MCF 10A (cell line): ENCODE data around the gene NUP210L. TPM values are rescaled to one million over a fixed set of nuclear protein-coding genes. Genes with fewer than 3 reads are reported as not detected.
A peak's percentile ranks its signal among the peaks of the same experiment; 100 is the strongest.
"Not testable (repeated sequence)": the region's sequence is repeated elsewhere in the genome, so short reads cannot be mapped to it uniquely, and the experiment has no call there.

Source experiments
- BruUV-seq: library from RNA; stranded (reverse); fragments of 400-500 nt; replicated peaks from 2 replicates; lab custom pipeline; 2021; lab: Mats Ljungman, UMichigan
- CTCF ChIA-PET: fragments of 300-600 bp; sonication (Branson Sonifier 250); formaldehyde crosslinking; extraction: SDS; loops from one replicate; lab custom pipeline; 2021; ENCODE audit warnings: antibody characterized with exemption, inconsistent platforms; lab: Yijun Ruan, JAX
- POLR2A ChIA-PET: fragments of 300-600, 350-650 bp; sonication (Branson Sonifier 250); formaldehyde crosslinking; extraction: SDS; loops from one replicate; lab custom pipeline; 2020; ENCODE audit warnings: antibody characterized with exemption, inconsistent platforms; lab: Yijun Ruan, JAX
- DNase-seq: peaks from one replicate; pipeline ENCODE4 v3.0.0-alpha.2; 2018; ENCODE audit not compliant: unreplicated experiment
- H3K27ac Mint-ChIP-seq: one replicate; pipeline ENCODE4 v1.8.0; 2022; ENCODE audit warnings: mild to moderate bottlenecking, low read depth, mixed read lengths; ENCODE audit not compliant: unreplicated experiment
- H3K27me3 Mint-ChIP-seq: one replicate; pipeline ENCODE4 v1.8.0; 2022; ENCODE audit warnings: mixed read lengths; ENCODE audit not compliant: insufficient read depth, unreplicated experiment
- H3K36me3 Mint-ChIP-seq: one replicate; pipeline ENCODE4 v1.8.0; 2022; ENCODE audit warnings: mild to moderate bottlenecking, moderate library complexity, mixed read lengths; ENCODE audit not compliant: insufficient read depth, unreplicated experiment
- H3K4me1 Mint-ChIP-seq: one replicate; pipeline ENCODE4 v1.8.0; 2022; ENCODE audit warnings: mixed read lengths; ENCODE audit not compliant: insufficient read depth, unreplicated experiment
- H3K4me3 Mint-ChIP-seq: one replicate; pipeline ENCODE4 v1.8.0; 2022; ENCODE audit warnings: mild to moderate bottlenecking, moderate library complexity, mixed read lengths; ENCODE audit not compliant: unreplicated experiment
- H3K9me3 Mint-ChIP-seq: one replicate; pipeline ENCODE4 v1.8.0; 2022; ENCODE audit warnings: mixed read lengths; ENCODE audit not compliant: unreplicated experiment
- intact Hi-C: fragments of 100-400 bp; cut with micrococcal nuclease; formaldehyde crosslinking; loops from 2 replicates; pipeline ENCODE4 v1.14.1; 2022
- total RNA-seq: library from RNA; stranded (reverse); gene quantifications from 2 replicates; pipeline ENCODE4 v1.2.3, GENCODE V29; 2022
- TF ChIP-seq, protein P1 (sequence below): fragments of 200-600 bp; IDR thresholded peaks from one replicate; pipeline ENCODE4 v1.8.0; 2022; ENCODE audit warnings: antibody characterized with exemption, mild to moderate bottlenecking; ENCODE audit not compliant: unreplicated experiment

Gene NUP210L
- total RNA-seq, 1 experiment from 2014 or later: 0.05 TPM

DNA sequence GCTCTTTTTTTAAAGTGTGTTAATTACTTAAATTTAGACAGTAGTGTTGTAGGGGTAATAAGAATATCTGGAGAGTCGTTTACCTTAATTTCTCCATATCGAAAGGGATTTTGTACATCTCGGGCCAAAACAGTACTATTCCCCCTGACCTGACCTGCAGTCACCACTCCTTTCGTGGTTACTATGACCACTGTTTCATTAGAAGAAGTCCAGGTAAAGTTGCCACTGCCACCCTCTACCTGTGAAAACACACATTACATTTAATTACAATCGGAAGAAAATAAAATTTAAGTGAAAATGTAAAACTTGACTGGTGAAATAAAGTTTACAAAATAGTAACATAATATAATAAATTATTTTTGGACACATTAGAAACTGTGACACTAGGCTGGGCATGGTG, 37.2 kb downstream of the NUP210L start:
- Mint-ChIP-seq H3K27ac (no peak overlapping the region), H3K4me1 (no peaks in the 10 kb centered on the region), H3K27me3 (no peaks in the 10 kb centered on the region), H3K4me3 (no peak overlapping the region), H3K36me3 (no peaks in the 10 kb centered on the region), H3K9me3 (no peaks in the 10 kb centered on the region)
- ChIA-PET POLR2A (no interaction called here), CTCF (interaction anchor here (0.7 to 0.8 kb wide), 2 partner anchors 197 to 260 kb away, joined by 3 read pairs; no protein-coding TSS in a partner anchor)
- DNase-seq: no peak
- intact Hi-C loops: no loop called here
- TF ChIP-seq, protein P1, sequence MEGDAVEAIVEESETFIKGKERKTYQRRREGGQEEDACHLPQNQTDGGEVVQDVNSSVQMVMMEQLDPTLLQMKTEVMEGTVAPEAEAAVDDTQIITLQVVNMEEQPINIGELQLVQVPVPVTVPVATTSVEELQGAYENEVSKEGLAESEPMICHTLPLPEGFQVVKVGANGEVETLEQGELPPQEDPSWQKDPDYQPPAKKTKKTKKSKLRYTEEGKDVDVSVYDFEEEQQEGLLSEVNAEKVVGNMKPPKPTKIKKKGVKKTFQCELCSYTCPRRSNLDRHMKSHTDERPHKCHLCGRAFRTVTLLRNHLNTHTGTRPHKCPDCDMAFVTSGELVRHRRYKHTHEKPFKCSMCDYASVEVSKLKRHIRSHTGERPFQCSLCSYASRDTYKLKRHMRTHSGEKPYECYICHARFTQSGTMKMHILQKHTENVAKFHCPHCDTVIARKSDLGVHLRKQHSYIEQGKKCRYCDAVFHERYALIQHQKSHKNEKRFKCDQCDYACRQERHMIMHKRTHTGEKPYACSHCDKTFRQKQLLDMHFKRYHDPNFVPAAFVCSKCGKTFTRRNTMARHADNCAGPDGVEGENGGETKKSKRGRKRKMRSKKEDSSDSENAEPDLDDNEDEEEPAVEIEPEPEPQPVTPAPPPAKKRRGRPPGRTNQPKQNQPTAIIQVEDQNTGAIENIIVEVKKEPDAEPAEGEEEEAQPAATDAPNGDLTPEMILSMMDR: peak; percentile 24
- BruUV-seq: no TSS peak

DNA sequence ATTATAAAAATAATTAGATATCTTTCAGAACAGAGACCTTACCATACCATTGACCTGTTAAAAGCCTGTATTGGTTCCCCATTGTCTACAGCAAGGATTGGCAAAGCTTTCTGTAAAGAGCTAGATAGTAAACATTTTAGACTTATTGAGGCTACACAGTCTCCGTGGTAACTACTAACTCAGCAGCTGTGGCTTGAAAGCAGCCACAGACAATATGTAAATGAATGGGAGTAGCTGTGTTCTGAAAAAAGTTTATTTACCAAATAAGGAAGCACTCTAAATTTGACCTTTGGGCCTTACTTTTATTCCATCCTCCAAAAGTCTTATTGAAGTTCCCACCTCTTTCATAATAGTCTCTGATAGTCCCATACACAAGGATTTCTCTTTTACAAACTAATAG, 39.7 kb downstream of the NUP210L start:
- BruUV-seq: no TSS peak
- no peak for DNase-seq
- Mint-ChIP-seq H3K27me3 (no peaks in the 10 kb centered on the region), H3K4me3 (no peak overlapping the region), H3K36me3 (no peaks in the 10 kb centered on the region), H3K4me1 (no peaks in the 10 kb centered on the region), H3K27ac (no peak overlapping the region), H3K9me3 (no peaks in the 10 kb centered on the region)
- ChIA-PET POLR2A (no interaction called here), CTCF (interaction anchor here (0.7 kb wide), 1 partner anchor 17 kb away, joined by 3 read pairs; no protein-coding TSS in a partner anchor)
- intact Hi-C loops: no loop called here
- TF ChIP-seq, protein P1: no peak

DNA sequence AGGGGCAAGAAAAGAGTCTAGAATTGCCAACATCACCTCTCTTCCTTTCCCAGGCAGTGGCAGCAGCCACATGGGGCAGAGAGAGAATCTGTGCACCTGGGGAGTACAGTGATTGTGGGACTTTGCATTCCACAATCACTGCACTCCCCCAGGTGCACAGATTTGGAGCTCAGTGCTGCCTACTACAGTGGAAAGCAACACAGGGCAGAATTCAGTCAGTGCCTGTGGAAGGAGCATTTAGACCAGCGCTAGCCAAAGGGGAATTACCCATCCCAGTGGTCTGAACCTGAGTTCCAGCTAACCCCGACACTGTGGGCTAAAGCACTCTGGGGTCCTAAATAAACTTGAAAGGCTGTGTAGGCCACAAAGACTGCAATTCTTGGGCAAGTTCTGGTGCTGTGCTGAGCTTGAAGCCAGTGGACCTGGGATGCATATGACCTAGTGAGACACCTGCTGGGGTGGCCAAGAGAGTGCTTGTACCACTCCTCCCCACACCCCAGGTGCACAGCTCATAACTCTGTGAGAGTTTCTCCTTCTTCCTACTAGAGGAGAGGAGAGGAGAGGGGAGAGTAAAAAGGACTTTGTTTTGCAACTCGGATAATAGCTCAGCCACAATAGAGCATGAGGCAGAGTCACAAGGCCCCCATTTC, 50.3 kb downstream of the NUP210L start:
- no peaks in the 10 kb centered on the region for H3K36me3 Mint-ChIP-seq
- H3K4me3 Mint-ChIP-seq: no peak overlapping the region
- H3K9me3 Mint-ChIP-seq: no peaks in the 10 kb centered on the region
- ChIA-PET POLR2A (interaction anchor here (0.6 kb wide), 1 partner anchor 382 kb away, joined by 3 read pairs; no protein-coding TSS in a partner anchor), CTCF (interaction anchor here (0.5 to 1.0 kb wide), 5 partner anchors 22 to 594 kb away, joined by 3 to 5 read pairs (median 4); no protein-coding TSS in a partner anchor)
- TF ChIP-seq, protein P1: peak; percentile 4
- H3K4me1 Mint-ChIP-seq: no peaks in the 10 kb centered on the region
- H3K27me3 Mint-ChIP-seq: no peaks in the 10 kb centered on the region
- no TSS peak for BruUV-seq
- intact Hi-C loops: no loop called here
- H3K27ac Mint-ChIP-seq: no peak overlapping the region
- DNase-seq: peak; percentile 11

DNA sequence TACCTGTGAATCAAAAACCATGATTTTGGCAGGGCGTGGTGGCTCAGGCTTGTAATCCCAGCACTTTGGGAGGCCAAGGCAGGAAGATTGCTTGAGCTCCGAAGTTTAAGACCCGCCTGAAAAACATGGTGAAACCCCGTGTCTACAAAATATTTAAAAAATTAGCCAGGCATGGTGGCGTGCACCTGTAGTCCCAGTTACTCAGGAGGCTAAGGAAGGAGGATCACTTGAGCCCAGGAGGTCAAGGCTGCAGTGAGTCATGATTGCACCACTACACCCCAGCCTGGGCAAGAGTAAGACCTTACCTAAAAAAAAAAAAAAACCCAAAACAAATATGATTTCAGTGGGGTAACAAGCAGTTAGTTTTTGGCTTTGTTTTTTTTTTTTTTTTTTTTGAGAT, 54.7 kb downstream of the NUP210L start:
- H3K4me1 Mint-ChIP-seq, BruUV-seq, H3K36me3 Mint-ChIP-seq, H3K27me3 Mint-ChIP-seq, intact Hi-C loops, DNase-seq, H3K27ac Mint-ChIP-seq, H3K9me3 Mint-ChIP-seq, POLR2A ChIA-PET, H3K4me3 Mint-ChIP-seq: not testable (repeated sequence)
- CTCF ChIA-PET: interaction anchor here (0.8 kb wide), 1 partner anchor 13 kb away, joined by 3 read pairs; no protein-coding TSS in a partner anchor
